GM18519 (cell line): ENCODE measurements around the gene PNP.
"Not testable (repeated sequence)": the region's sequence is repeated elsewhere in the genome, so short reads cannot be mapped to it uniquely, and the experiment has no call there.

ENCODE experiments used
- ATAC-seq: cut with Tn5 transposase; IDR thresholded peaks from one replicate; pipeline ENCODE4 v1.9.1; 2021; ENCODE audit warnings: mild to moderate bottlenecking, moderate library complexity; ENCODE audit not compliant: unreplicated experiment, low FRiP score

PNP gene

DNA sequence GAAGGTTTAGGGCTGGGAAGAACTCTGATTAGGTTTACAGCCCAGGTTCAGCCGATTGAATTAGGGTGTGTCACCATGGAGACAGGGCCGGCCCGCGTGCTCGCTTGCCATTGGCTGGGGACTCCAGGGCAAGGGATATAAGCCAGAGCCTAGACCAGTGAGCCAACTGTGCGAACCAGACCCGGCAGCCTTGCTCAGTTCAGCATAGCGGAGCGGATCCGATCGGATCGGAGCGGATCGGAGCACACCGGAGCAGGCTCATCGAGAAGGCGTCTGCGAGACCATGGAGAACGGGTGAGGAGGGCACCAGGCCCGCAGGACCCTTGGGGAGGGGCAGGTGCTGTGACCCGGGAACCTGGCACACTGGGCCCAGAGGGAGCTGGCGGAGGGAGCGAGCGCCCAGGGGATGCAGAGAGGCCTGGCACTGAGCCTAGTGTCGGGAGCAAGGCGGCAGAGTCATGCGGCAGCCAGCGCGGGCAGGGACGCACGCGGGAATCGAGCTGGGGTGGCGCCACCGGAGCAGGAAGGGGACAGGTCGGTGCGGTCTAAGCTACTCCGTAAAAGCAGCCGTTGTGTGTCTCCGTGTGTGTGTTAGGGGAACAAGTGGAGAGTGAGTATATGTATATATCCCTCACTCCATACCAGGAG, at the start of gene PNP:
TSS of gene PNP (plus strand) at position 165 of the 648 bp plus-strand sequence. CDS start at position 284, 119 bp downstream.
- peak; percentile 93 for ATAC-seq

DNA sequence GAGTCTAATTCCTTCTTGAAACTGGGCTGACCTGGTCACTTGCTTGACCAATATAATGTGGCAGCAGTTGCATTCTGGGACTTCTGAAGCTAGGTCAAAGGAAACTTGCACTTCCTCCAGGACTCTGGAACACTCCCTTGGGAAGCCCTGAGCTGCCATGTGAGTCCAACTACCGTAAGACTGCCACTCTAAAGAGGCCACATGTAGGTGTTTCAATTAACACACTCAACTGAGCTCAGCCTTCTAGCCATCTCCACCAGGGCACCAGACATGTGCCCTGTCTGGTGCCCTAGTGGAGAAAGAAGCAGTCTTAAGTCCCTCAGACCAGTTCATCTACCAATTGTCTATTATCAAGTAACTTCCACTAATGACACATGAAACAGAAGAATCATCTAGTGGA, 49.8 kb upstream of the PNP start:
- no peak for ATAC-seq

DNA sequence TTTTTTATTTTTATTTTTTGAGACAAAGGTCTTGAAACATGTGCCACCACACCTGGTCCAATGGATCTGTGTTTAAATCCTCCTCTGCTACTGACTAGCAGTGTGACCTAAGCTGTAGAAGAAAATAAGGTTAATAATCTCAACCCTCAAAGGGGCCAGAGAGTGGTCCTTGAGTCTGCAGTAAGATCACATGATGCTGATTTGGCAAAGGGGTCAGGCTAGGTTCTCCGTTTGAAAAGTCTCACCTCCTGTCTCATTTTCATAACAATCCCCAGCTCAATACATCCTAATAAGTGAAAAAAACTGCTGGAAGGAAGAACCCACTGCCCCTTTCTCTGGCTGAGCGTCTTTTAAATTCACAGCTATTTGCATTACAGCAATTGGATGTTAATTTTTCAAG, 47.9 kb upstream of the PNP start:
- no peak for ATAC-seq

DNA sequence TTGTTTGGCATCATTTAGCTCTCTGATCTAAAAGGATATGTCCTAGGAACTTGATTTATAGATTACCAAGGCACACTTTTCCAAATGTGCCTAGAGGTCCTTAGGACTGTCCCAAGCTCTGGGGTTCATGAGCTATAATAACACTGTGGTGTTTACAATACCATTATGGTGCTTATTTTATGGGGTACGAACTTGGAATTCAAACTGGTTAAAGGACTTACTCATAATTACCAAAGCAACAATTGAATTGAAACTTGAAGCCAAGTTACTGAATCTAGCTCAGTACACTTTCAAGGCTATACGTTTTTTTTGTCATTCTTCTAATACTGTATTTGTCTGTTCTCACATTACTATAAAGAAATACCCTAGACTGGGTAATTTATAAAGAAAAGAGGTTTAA, 46.3 kb upstream of the PNP start:
- ATAC-seq = no peak

DNA sequence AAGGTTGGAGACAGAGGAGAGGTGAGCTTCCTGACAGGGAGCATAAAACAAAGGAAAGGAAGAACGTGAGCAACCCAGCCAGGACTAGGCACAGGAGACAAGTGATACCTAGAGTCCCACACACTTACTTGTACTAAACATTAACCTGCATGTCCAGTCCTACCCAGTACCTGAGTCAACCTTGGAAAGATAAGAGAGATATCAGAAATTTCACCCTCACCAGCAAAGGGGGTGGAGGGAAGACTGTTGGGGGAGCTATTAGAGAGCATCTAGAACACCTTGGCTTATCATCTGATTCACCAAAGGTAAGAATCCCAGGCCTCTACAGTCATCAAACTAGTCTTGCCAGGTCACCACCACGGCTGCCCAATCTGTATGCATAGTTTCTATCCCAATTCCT, 44.4 kb upstream of the PNP start:
- no peak for ATAC-seq

DNA sequence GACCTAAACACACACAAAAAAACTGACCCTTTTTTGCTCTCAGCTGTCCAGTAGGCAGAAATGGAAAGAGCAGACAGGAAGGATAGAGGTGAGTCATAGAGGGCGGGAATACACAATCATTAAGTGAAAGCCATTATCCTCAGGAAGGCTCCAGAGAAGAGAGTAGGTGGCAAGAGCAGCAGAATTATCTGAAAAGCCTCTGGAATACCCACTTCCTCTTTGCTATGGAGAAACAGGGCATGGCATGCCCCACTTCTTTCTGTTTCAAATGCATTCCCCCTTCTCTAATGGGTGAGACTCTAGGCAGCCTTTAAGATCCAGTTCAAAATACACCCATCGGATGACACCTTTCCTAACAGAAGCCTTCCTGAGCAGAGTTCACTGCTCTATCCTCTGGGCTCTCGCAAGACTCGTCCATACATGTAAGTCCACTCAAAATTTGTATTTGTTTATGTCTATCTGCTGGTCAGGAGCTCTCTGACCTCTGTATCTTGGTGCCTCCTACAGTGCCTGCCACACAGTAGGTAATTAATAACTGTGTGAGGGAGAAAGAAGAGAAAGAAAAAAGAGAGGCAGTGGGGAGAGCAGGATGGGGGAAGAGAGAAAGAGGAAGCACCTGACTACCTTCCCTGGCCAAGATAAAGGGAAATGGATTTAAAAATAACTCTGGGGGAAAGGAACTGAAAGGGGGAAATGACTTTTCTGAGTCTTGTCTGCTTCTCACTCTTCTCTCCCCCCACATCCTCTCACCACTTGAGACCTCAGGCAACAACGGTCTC, 41.8 kb upstream of the PNP start:
- ATAC-seq = peak; percentile 51

DNA sequence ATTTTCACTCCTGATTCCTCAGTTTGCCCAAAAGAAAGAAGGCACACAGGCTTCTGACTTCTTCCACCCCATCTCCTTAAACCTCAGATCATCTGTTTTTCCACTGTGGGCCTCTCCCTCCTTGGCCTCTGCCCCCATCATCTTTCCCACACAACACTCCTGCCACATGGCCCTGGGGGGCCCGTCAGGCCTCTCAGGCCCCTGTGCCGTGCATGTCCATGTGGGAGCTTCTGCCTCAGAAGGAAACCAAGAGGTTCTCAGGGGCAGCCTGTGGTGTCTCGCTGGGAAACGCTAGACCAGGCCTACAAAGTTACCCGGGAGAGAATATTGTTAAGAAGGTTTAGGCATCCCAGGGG, 41.2 kb upstream of the PNP start:
- ATAC-seq = peak; percentile 26

DNA sequence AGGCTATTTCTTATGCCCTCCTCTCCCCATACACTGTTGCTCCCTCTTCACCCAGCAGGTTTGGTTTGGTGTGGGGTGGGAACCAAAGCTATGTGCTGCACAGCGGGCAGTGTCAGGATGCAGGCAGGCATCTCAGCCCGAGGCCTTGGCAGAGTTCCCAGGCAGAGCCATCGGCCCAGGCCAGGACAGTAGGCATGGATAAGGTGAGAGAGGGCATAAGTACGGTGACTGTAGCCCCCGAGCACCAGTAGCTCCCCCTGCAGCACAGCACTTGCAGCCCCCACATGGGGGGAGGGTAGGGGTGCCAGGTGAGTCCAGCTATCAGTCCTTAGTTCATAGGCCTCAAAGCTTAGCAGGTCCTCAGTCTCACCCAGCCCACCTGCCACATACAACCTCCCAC, 40.4 kb upstream of the PNP start:
- no peak for ATAC-seq

DNA sequence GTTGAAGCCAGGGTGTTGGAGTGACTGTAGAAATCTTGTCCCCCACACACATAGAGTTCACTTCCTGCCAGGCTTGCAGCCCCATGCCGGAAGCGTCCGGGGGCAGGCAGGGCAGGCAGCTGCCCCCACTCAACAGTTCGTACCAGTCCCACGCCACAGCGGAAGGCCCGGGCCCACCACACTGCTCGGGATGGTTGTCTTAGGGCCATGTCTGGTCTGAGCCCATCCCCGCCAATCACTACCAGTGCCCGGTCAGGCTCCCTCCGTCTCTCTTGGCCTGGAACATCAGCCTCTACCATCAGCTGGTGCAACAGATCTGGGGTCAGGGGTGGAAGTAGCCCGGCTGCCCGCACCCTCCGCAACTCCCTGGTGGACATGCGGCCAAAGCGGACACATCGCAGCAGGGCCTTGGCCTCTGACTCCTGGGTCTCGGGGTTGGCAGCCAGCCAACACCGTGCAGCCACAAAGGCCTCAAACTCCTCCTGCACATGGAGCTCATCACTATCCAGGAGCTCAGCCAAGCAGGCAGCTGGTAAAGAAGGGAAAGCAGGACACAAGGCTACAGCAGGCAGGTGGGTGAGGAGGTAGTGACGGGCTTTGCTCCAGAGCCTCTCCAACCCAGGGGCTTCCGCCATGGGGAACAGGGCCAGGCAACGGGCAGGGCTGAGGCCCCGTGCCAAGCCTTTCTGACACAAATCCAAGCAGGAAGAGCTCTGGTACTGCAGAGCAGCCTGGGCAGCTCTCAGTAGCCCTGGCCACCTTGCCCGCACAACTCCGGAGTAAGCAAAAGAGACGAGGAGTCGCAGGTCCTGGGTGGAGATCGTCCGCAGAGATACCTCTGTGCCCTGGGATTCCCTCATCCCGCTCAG, 39.2 kb upstream of the PNP start:
- no peak for ATAC-seq

DNA sequence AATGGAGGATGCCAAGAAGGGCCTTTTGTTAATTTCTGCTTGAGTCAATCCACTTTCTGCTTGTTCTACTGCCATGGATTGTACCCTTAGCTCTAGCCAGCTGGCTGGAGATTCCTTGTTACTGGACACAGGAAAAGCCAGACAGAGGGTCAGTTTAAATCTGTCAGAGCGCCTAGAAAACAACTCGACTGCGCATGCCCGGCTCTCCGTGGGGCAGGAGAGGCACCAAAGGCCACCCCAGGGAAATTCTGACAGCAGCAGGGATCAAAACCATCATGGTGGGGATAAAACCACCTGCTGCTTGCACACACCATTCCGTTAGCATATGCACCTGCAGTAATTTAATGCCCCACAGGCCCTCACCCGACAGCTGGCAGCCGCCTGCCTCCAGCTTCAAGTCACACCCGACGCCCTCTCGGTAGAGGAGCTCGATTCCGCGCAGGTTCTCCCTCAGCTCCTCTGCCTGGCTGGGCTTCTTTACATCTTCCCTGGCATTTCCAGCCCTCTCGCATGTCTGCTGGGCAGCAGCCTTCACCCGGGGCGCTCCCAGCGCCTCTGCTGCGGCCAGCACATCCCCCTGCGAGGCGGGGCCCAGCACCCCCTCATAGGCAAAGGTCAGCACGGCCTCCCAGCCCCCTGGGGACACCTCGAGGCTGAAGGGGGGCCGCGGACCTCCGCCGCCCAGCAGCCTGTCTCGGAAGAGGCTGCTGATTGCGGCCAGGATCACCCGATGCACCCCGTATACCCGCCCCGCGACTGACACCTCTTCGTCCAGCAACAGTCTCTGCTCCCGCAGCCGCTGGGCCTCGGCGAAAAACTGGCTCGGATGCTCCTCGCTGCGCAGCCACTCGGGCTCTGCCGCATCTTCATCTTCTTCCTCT, 34.3 kb upstream of the PNP start:
- no peak for ATAC-seq

DNA sequence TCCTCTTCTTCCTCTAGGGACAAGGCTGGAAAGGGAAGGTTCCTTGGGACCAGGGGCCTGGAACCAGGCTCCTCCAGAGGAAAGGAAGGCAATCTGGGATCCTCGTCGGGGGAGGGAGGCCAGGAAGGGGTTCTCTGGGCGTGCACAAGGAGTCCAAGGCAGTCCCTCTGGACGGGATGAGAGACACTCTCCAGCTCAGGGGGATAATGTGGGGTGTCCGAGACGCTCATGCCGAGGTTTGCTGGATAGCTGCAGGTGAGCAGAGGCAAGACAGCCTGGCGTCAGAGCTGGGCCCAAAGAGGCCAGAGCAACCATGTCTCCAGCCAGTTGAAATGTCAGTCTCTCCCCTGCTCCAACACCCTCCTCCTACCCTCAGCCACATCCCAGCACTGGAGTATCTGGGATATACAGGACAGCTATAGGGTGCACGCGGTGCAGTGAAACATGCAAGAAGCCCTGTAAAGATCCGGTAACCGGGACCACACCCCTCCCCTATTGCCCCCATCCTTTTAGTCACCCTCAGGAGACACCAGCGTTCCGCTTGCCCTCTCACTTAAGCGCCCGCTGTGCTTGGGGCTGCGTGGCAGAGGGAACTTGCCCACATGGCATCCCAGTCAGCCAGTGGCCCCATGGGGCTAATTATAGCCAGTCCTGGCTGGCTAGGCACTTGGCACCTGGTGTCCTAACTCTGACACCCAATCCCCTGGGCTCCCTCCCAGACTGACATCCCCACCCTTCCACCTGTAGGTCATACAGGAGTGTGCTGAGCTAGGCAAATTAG, 33.4 kb upstream of the PNP start, which contains the start of gene KLHL33:
TSS of gene KLHL33 (minus strand) at position 585 of the 781 bp plus-strand sequence. CDS start at position 230, 355 bp downstream.
- no peak for ATAC-seq

DNA sequence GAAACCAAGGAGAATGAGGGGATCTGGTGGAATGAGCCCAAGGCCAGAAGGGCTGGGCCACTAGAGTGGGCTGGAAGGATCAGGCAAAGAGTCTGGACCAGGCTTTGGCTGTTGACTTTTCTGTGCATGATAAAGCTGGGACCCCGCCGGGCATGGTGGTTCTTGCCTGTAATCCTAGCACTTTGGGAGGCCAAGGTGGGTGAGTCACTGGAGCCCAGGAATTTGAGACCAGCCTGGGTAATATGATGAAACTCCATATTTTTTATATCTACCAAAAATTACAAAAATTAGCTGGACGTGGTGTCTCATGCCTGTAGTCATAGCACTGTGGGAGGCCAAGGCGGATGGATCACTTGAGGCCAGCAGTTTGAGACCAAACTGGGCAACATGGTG, 32.8 kb upstream of the PNP start:
- no peak for ATAC-seq

DNA sequence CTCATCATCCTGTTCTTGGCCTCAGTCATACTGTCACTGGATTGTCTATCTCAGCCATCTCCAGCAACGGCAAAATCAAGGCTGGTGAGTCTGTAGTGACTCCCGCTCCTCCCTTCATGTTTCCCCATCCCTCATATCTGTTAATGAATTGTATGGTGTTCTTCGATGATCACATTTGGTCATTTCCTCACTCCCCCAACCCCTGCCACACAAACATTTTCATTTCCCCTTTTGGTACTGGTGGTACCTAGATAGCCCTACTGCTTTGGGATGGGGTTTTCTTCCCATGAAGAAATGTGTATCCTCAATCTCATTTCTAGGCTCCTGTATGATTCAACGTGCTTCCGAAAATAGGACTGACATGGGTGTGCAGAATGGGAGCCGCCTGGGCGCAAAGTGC, 30.5 kb upstream of the PNP start:
- ATAC-seq = no peak

DNA sequence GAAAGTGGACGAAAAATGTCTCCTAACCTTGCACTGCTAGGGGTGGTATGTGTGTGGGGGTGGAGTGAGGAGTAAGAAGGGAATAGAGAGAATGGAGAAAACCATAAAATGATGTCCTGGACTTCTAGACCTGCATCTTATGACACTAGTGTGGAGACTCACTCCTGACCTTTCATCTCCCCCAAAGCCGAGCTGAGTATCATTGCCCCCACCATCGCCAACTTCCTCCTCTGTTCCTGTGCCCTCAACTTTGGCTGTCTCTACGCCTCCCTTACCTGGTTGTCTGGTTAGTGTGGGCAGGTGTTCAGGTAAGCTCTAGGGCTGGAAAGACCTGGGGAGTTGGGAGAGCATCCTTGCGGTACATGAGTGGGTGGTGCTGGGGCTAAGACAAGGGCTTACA, 28.7 kb upstream of the PNP start:
- no peak for ATAC-seq

DNA sequence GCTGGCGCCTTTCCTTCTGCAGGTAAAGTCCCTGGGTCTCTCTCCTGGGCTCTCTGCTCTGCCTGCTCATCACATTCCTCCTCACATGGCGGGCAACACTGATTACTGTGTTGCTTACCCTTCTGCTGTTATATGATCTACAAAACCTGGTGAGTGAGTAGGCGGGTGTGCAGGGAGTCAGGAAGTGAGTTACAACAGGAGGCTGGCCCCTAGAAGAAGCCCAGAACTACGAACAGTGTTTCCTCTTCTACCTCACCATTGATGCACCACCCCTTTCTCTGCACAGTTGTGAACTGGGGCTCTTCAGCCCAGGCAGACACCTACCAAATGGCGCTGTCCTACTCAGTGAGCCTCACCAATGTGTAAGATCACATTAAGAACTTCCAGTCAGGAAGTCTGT, 28.3 kb upstream of the PNP start:
- ATAC-seq = no peak

DNA sequence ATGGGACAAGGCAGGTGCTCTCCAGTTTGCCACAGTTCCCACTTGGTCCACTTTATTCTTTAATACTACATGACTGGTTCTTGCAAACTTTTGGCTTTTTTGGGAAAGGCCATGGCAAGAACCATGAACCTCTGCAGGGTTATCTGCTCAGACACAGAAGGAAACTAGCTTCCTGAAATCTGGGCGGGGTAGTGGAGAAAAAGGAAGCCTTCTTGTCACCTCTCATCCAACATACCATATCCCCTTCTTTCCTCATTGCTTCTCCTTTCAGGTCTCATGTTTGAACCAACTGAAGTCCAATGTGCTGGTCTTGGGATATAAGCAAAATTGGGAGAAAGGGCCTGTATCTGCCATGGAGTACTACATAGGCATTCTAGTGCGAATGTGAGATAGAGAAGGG, 27.7 kb upstream of the PNP start:
- ATAC-seq = no peak

DNA sequence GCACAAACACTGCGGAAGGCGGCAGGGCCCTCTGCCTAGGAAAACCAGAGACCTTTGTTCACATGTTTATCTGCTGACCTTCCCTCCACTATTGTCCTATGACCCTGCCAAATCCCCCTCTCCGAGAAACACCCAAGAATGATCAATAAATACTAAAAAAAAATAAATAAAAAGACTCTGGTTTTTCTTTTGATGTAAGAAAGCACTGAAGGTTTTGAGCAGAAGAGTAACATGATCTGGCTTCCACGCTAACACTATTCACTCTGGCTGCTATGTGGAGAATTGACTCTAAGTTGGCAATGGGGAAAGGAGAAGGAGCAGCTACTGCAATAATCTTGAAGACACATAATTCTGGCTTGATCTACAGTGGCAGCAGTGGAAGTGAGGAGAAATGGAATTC, 25.6 kb upstream of the PNP start:
- ATAC-seq = not testable (repeated sequence)

DNA sequence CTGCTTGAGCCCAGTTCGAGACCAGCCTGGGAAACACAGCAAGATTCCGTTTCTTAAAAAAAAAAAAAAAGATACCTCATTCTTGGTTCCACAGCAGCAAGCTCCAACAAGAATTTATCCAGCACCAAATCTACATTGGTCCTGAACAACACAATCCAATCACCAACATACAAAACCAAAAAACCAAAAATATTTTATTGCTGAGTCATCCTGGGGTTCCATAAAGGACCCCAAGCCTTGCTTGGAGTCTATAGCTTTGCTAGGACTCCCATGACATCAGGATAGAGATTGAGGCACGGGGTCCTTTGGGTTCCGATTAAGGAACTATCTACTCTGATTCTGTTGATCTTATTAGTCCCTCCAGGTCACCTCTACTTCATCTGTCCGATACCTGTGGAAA, 22.3 kb upstream of the PNP start:
- no peak for ATAC-seq

DNA sequence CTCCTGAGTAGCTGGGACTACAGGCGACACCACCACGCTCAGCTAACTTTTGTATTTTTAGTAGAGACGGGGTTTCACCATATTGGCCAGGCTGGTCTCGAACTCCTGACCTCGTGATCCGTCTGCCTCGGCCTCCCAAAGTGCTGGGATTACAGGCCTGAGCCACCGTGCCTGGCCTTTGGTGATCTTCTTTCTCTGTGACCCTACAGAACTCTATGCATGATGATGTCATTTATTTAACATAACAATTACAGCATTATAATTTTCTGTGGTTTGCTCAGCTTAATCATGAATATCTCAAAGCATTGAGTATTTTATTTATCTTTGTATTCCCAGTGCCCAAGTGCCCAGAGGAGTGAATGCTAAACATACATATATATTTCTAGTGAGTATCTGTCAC, 16.4 kb upstream of the PNP start:
- ATAC-seq = not testable (repeated sequence)
